K562 (cell line): ENCODE results near the gene GSS. TPM values are rescaled to one million over a fixed set of nuclear protein-coding genes. Genes with fewer than 3 reads are reported as not detected.
A peak's percentile ranks its signal among the peaks of the same experiment; 100 is the strongest.

Experiments
- ATAC-seq: fragments of 200-7000 bp; cut with Tn5 transposase; 3 replicates; pipeline ENCODE4 v1.9.1; 2020; ENCODE audit warnings: moderate library complexity
- BruUV-seq: library from RNA; stranded (reverse); fragments of 400-500 nt; replicated peaks from 2 replicates; lab custom pipeline; 2021; lab: Mats Ljungman, UMichigan
- CTCF ChIA-PET: fragments of 300-600 bp; formaldehyde crosslinking; extraction: SDS; loops from one replicate; lab custom pipeline; 2021; ENCODE audit warnings: low intra/inter-chr PET ratio; lab: Yijun Ruan, JAX
- POLR2A ChIA-PET: fragments of 300-600, 350-650 bp; sonication (Branson Sonifier 250); formaldehyde crosslinking; extraction: SDS; loops from one replicate; lab custom pipeline; 2021; ENCODE audit warnings: antibody characterized with exemption, inconsistent platforms; lab: Yijun Ruan, JAX
- DNase-seq, 4 experiments: peaks; one replicate each; pipeline versions ENCODE4 v3.0.0 to v3.0.0-alpha.2; 2011 to 2018; ENCODE audit warnings: low spot score in 3 of 4, mixed read lengths in 3 of 4; ENCODE audit errors: extremely low read depth in 1 of 4
- FAIRE-seq: peaks from 2 replicates; lab custom pipeline; 2011; peaks lifted over from hg19 to GRCh38; lab: Jason Lieb, UNC
- H2AFZ ChIP-seq: 2 replicates; pipeline ENCODE4 v1.6.0; 2011; ENCODE audit warnings: low read depth, low read length, control low read depth, inconsistent platforms
- H3K27ac ChIP-seq: fragments of 200-600 bp; 3 replicates; pipeline ENCODE4 v1.8.0; 2011; ENCODE audit warnings: low read depth, mild to moderate bottlenecking, control low read depth, inconsistent platforms, low read length, moderate library complexity, mixed read lengths; ENCODE audit errors: extremely low read depth
- H3K27me3 ChIP-seq, 2 experiments: fragments of 300-600 bp in 1 of 2; 2 replicates in 1 of 2; 3 replicates in 1 of 2; pipeline versions ENCODE4 v1.6.0 to v1.8.0; 2011; ENCODE audit warnings: inconsistent platforms in 2 of 2, low read length in 2 of 2, mild to moderate bottlenecking in 1 of 2, mixed read lengths in 1 of 2, moderate library complexity in 1 of 2; ENCODE audit not compliant: control insufficient read depth in 2 of 2, insufficient read depth in 2 of 2
- H3K36me3 ChIP-seq: fragments of 300-600 bp; 3 replicates; pipeline ENCODE4 v1.8.0; 2011; ENCODE audit warnings: mild to moderate bottlenecking, low read length, inconsistent platforms; ENCODE audit not compliant: control insufficient read depth, insufficient read depth
- H3K4me1 ChIP-seq, 2 experiments: fragments of 200-600 bp in 1 of 2; replicated peaks in 1 of 2; 2 replicates in 1 of 2; 3 replicates in 1 of 2; pipeline versions ENCODE4 v1.5.1 to v1.8.0; 2011; ENCODE audit warnings: inconsistent platforms in 2 of 2, low read length in 2 of 2, mild to moderate bottlenecking in 1 of 2, mixed read lengths in 1 of 2, moderate library complexity in 1 of 2; ENCODE audit not compliant: control insufficient read depth in 2 of 2, insufficient read depth in 2 of 2
- H3K4me2 ChIP-seq: 2 replicates; pipeline ENCODE4 v1.6.1; 2011; ENCODE audit warnings: low read length, control low read depth, inconsistent platforms, mixed read lengths; ENCODE audit not compliant: insufficient read depth
- H3K4me3 ChIP-seq: fragments of 200-600 bp; sonication (generic), shearing (Covaris generic); 2 replicates; pipeline ENCODE4 v1.5.1; 2016; ENCODE audit warnings: control low read depth, inconsistent platforms
- H3K79me2 ChIP-seq: fragments of 200-600 bp; 3 replicates; pipeline ENCODE4 v1.8.0; 2011; ENCODE audit warnings: low read length, inconsistent platforms; ENCODE audit not compliant: control insufficient read depth, insufficient read depth
- H3K9ac ChIP-seq, 2 experiments: 2 replicates each; pipeline versions ENCODE4 v1.6.0 to v1.6.1; 2011; ENCODE audit warnings: low read depth in 2 of 2, low read length in 2 of 2, control low read depth in 1 of 2, inconsistent platforms in 1 of 2, mild to moderate bottlenecking in 1 of 2, mixed read lengths in 1 of 2; ENCODE audit not compliant: insufficient read depth in 1 of 2
- H3K9me1 ChIP-seq: one replicate; pipeline ENCODE4 v1.6.0; 2011; ENCODE audit warnings: inconsistent platforms, mild to moderate bottlenecking, low read length, moderate library complexity; ENCODE audit not compliant: control insufficient read depth, insufficient read depth
- H3K9me3 ChIP-seq: replicated peaks from 2 replicates; pipeline ENCODE4 v1.5.1; 2011; ENCODE audit warnings: low read depth, low read length, inconsistent platforms; ENCODE audit not compliant: control insufficient read depth, insufficient read depth
- H4K20me1 ChIP-seq: replicated peaks from 2 replicates; pipeline ENCODE4 v1.6.1; 2011; ENCODE audit warnings: low read length, inconsistent platforms, mixed read lengths; ENCODE audit not compliant: control insufficient read depth, insufficient read depth
- POLR2G ChIP-seq: fragments of 200-400 bp; formaldehyde crosslinking; IDR thresholded peaks from 2 replicates; pipeline ENCODE4 v1.6.1; 2017; ENCODE audit warnings: low read depth, mild to moderate bottlenecking, antibody characterized with exemption, low read length, moderate library complexity
- ZNF134 ChIP-seq: fragments of 250-450 bp; sonication (Bioruptor Pico); conservative IDR thresholded peaks from 2 replicates; pipeline ENCODE4 v1.4.0; 2020
- WGBS: fragments of 100-300 bp; shearing (Covaris generic); methylation state at CpG from one replicate; pipeline ENCODE4 v1.1.6; 2016; ENCODE audit warnings: low coverage, mixed read lengths; ENCODE audit not compliant: insufficient coverage; ENCODE audit errors: missing lambda C conversion rate; 5-methylcytosine and 5-hydroxymethylcytosine counted together
- in situ Hi-C: fragments of 300-500 bp; cut with MboI; formaldehyde crosslinking; loops from 4 replicates; pipeline ENCODE4 v1.15.0; 2018; ENCODE audit warnings: inconsistent platforms, mixed read lengths
- intact Hi-C: fragments of 100-400 bp; cut with micrococcal nuclease; formaldehyde crosslinking; loops from 2 replicates; pipeline ENCODE4 v1.14.2; 2022
- polyA plus RNA-seq, 8 experiments: library from polyadenylated mRNA; depleted of rRNA in 4 of 8; stranded (reverse) in 5 of 8; unstranded in 3 of 8; fragments of >200 nt; fragmentation: Nextera tagmentation in 2 of 8; fragmentation: Illumina TruSeq in 1 of 8; extraction: Ambion mirVana in 2 of 8; extraction: Trizol in 1 of 8; gene quantifications; 2 replicates each; pipeline versions ENCODE4 v1.2.1 to v1.2.3, GENCODE V29; 2011 to 2014; ENCODE audit warnings: inconsistent platforms in 1 of 8, missing spikeins in 1 of 8
- total RNA-seq, 7 experiments: library from RNA; depleted of rRNA in 6 of 7; stranded (reverse); fragments of >200 nt in 6 of 7; fragmentation: Illumina TruSeq in 2 of 7; extraction: Trizol in 2 of 7; gene quantifications; 2 replicates each; pipeline versions ENCODE4 v1.2.1 to v1.2.3, GENCODE V29; 2011 to 2021; ENCODE audit warnings: low replicate concordance in 1 of 7
- TF ChIP-seq, protein P1 (sequence below): sonication (generic); formaldehyde crosslinking; IDR thresholded peaks from 2 replicates; pipeline ENCODE4 v1.8.1; 2023; ENCODE audit warnings: mild to moderate bottlenecking, missing genetic modification reagents

GSS gene
- total and polyA plus RNA-seq, 9 of the 15 experiments (the other 6 are each of a cell fraction or from before 2014, with no cell fraction given), result 18.4 to 165 (median 89.4) TPM

DNA sequence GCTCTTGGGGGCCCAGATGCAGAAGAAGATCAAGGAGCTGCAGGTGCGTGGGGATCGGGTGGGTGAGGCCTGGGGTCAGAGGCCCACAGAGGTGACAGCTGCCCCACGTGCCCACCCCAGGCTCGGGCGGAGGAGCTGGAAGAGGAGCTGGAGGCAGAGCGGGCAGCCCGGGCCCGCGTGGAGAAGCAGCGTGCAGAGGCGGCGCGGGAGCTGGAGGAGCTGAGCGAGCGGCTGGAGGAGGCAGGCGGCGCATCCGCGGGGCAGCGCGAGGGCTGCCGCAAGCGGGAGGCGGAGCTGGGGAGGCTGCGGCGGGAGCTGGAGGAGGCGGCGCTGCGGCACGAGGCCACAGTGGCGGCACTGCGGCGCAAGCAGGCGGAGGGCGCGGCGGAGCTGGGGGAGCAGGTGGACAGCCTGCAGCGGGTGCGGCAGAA lies 41.5 kb upstream of the GSS start:
- DNase-seq (no peak), FAIRE-seq (no peak), ATAC-seq (no peak)
- H3K4me2 ChIP-seq, result no peak overlapping the region
- peaks cover 64% of the 10 kb centered on the region; the same call in 2 of the 3 replicates for H3K36me3 ChIP-seq
- 95% methylated on average over 14 of the region's 39 CpGs for WGBS
- BruUV-seq, result no TSS peak
- H3K79me2 ChIP-seq, result no peaks in the 10 kb centered on the region
- CTCF ChIA-PET, result no interaction called here
- TF ChIP-seq ZNF134 (CRISPR knock-in tag) (no peak), POLR2G (peak; percentile 56; the same call in 1 of the 2 replicates)
- TF ChIP-seq, protein P1, sequence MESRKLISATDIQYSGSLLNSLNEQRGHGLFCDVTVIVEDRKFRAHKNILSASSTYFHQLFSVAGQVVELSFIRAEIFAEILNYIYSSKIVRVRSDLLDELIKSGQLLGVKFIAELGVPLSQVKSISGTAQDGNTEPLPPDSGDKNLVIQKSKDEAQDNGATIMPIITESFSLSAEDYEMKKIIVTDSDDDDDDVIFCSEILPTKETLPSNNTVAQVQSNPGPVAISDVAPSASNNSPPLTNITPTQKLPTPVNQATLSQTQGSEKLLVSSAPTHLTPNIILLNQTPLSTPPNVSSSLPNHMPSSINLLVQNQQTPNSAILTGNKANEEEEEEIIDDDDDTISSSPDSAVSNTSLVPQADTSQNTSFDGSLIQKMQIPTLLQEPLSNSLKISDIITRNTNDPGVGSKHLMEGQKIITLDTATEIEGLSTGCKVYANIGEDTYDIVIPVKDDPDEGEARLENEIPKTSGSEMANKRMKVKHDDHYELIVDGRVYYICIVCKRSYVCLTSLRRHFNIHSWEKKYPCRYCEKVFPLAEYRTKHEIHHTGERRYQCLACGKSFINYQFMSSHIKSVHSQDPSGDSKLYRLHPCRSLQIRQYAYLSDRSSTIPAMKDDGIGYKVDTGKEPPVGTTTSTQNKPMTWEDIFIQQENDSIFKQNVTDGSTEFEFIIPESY (CRISPR knock-in tag), result peak; percentile 88
- H2AFZ ChIP-seq, result no peak overlapping the region
- H3K4me1 ChIP-seq, result peaks cover 0 to 19% of the 10 kb centered on the region in 2 experiments; a peak in 2 of 5 replicates
- in situ Hi-C loops, result no loop called here
- no peak overlapping the region for H3K9ac ChIP-seq
- H3K27ac ChIP-seq, result no peak overlapping the region
- intact Hi-C loops, result no loop called here
- POLR2A ChIA-PET, result interaction anchor here (0.6 kb wide), 1 partner anchor 12 kb away, joined by 4 read pairs; no protein-coding TSS in a partner anchor
- no peaks in the 10 kb centered on the region for H4K20me1 ChIP-seq
- no peaks in the 10 kb centered on the region for H3K9me3 ChIP-seq
- no peaks in the 10 kb centered on the region for H3K9me1 ChIP-seq
- H3K4me3 ChIP-seq, result no peak overlapping the region
- H3K27me3 ChIP-seq, result no peaks in the 10 kb centered on the region
